ENCODE data around the gene IFITM2. TPM values are rescaled to one million over a fixed set of nuclear protein-coding genes. Genes with fewer than 3 reads are reported as not detected.
"Not testable (repeated sequence)": the region's sequence is repeated elsewhere in the genome, so short reads cannot be mapped to it uniquely, and the experiment has no call there.

Gene IFITM2
- polyA plus RNA-seq, 5 donors, result 108 to 193 (median 143) TPM

- peak; percentile 75 to 82 for DNase-seq
Observed at GRCh38 chr11:304915-305843, 2.4 kb upstream of the IFITM2 start.

GRCh38 chr11:305844-306211 is 1.8 kb upstream of the IFITM2 start:
- no peak for DNase-seq

- DNase-seq, result no peak
Observed at GRCh38 chr11:306645-307371, 808 bp upstream of the IFITM2 start.

GRCh38 chr11:308740-309665 is 1.4 kb downstream of the IFITM2 start:
- DNase-seq, result not testable (repeated sequence)

- DNase-seq, result not testable (repeated sequence)
Observed at GRCh38 chr11:309979-310572, 2.5 kb downstream of the IFITM2 start.

- not testable (repeated sequence) for DNase-seq
Observed at GRCh38 chr11:311013-311748, 3.6 kb downstream of the IFITM2 start.

- no peak for DNase-seq
Observed at GRCh38 chr11:312092-312816, 4.6 kb downstream of the IFITM2 start.

GRCh38 chr11:313304-313786 is 5.7 kb downstream of the IFITM2 start:
- DNase-seq, result no peak

GRCh38 chr11:313787-314553 is 6.4 kb downstream of the IFITM2 start, which contains the start of gene IFITM1:
IFITM1 (plus strand) TSS chr11:314040; CDS start chr11:314171, 131 bp downstream.
- DNase-seq, result peak in 1 of 2 donors; percentile 66

GRCh38 chr11:314554-314875 is 6.9 kb downstream of the IFITM2 start:
- not testable (repeated sequence) for DNase-seq

GRCh38 chr11:315051-315481 is 7.5 kb downstream of the IFITM2 start:
- DNase-seq, result no peak

- no peak for DNase-seq
Observed at GRCh38 chr11:315516-315994, 7.9 kb downstream of the IFITM2 start.

- no peak for DNase-seq
Observed at GRCh38 chr11:316031-316701, 8.6 kb downstream of the IFITM2 start.

GRCh38 chr11:316891-317301 is 9.3 kb downstream of the IFITM2 start:
- no peak for DNase-seq

GRCh38 chr11:317668-318404 is 10.2 kb downstream of the IFITM2 start:
- not testable (repeated sequence) for DNase-seq

GRCh38 chr11:318405-319120 is 10.9 kb downstream of the IFITM2 start:
- DNase-seq, result not testable (repeated sequence)
